OCI-LY1 (cell line): ENCODE results near the gene UMAD1.

Source experiments
- H2AFZ ChIP-seq: fragments of 200-600 bp; sonication (generic), shearing (Covaris generic); 2 replicates; pipeline ENCODE4 v1.6.0; 2014; ENCODE audit warnings: antibody characterized with exemption, mild to moderate bottlenecking, low read length
- H3F3A ChIP-seq: fragments of 200-600 bp; sonication (generic), shearing (Covaris generic); 2 replicates; pipeline ENCODE4 v1.6.0; 2014; ENCODE audit warnings: mild to moderate bottlenecking, antibody characterized with exemption, low read length, moderate library complexity; ENCODE audit not compliant: insufficient read depth
- H3K27ac ChIP-seq: fragments of 200-600 bp; sonication (generic); 2 replicates; pipeline ENCODE4 v1.5.1; 2014; ENCODE audit warnings: low read length, mixed run types, mild to moderate bottlenecking, low read depth; ENCODE audit not compliant: poor library complexity, severe bottlenecking
- H3K27me3 ChIP-seq: fragments of 200-600 bp; sonication (generic); 2 replicates; pipeline ENCODE4 v1.6.0; 2014; ENCODE audit warnings: antibody characterized with exemption, mild to moderate bottlenecking, low read length, moderate library complexity; ENCODE audit not compliant: insufficient read depth
- H3K36me3 ChIP-seq: fragments of 200-600 bp; sonication (generic); 2 replicates; pipeline ENCODE4 v1.6.1; 2014; ENCODE audit warnings: mild to moderate bottlenecking, antibody characterized with exemption, low read length, moderate library complexity, mixed read lengths; ENCODE audit not compliant: insufficient read depth
- H3K4me1 ChIP-seq: fragments of 200-600 bp; sonication (generic); 2 replicates; pipeline ENCODE4 v1.5.1; 2014; ENCODE audit warnings: mild to moderate bottlenecking, low read length, moderate library complexity; ENCODE audit not compliant: insufficient read depth, severe bottlenecking
- H3K4me2 ChIP-seq: fragments of 200-600 bp; sonication (generic), shearing (Covaris generic); 2 replicates; pipeline ENCODE4 v1.6.1; 2014; ENCODE audit warnings: low read length
- H3K4me3 ChIP-seq: fragments of 200-600 bp; sonication (generic); 2 replicates; pipeline ENCODE4 v1.5.1; 2014; ENCODE audit warnings: low read length, low read depth, mild to moderate bottlenecking, mixed read lengths; ENCODE audit not compliant: poor library complexity, severe bottlenecking
- H3K79me2 ChIP-seq: fragments of 200-600 bp; shearing (Covaris generic); 2 replicates; pipeline ENCODE4 v1.6.1; 2016; ENCODE audit warnings: mixed run types, low read length, mixed read lengths; ENCODE audit not compliant: insufficient read depth
- H3K9ac ChIP-seq: fragments of 200-600 bp; sonication (generic), shearing (Covaris generic); 2 replicates; pipeline ENCODE4 v1.6.1; 2014; ENCODE audit warnings: mild to moderate bottlenecking, low read length, mixed read lengths
- H3K9me2 ChIP-seq: fragments of 200-600 bp; sonication (generic), shearing (Covaris generic); 2 replicates; pipeline ENCODE4 v1.6.1; 2014; ENCODE audit warnings: low read depth, mild to moderate bottlenecking, low read length, mixed read lengths
- H3K9me3 ChIP-seq: fragments of 200-600 bp; shearing (Covaris generic); 2 replicates; pipeline ENCODE4 v1.6.1; 2014; ENCODE audit warnings: low read length, mixed read lengths
- H4K20me1 ChIP-seq: fragments of 200-600 bp; sonication (generic), shearing (Covaris generic); 2 replicates; pipeline ENCODE4 v1.6.0; 2016; ENCODE audit warnings: mild to moderate bottlenecking, low read length; ENCODE audit not compliant: insufficient read depth
- CTCF ChIP-seq: fragments of 200-600 bp; sonication (generic), shearing (Covaris generic); IDR thresholded peaks from 2 replicates; pipeline ENCODE4 v1.5.1; 2017; ENCODE audit warnings: mild to moderate bottlenecking, antibody characterized with exemption, low read length, moderate library complexity, mixed read lengths
- EZH2 ChIP-seq: fragments of 200-600 bp; sonication (generic), shearing (Covaris generic); IDR thresholded peaks from 2 replicates; pipeline ENCODE4 v1.8.0; 2017; ENCODE audit warnings: borderline replicate concordance, mixed run types, mild to moderate bottlenecking, antibody characterized with exemption, low read length, moderate library complexity, mixed read lengths

UMAD1 gene

GRCh38 chr7:7640221-7641128, at the start of gene UMAD1:
TSS of gene UMAD1 (plus strand) at chr7:7640752. CDS start at chr7:7673372, 32,620 bp downstream.
- Histone ChIP-seq H3K9me3 (no peaks in the 10 kb centered on the region), H3K4me3 (peak within 1 kb of the TSS; percentile 92), H4K20me1 (no peaks in the 10 kb centered on the region), H3K9ac (peak within 1 kb of the TSS; percentile 87), H3F3A (no peaks in the 10 kb centered on the region), H3K36me3 (peaks cover 28% of the 10 kb centered on the region), H3K4me2 (peak within 1 kb of the TSS; percentile 87), H3K9me2 (no peaks in the 10 kb centered on the region), H3K4me1 (peaks cover 30% of the 10 kb centered on the region), H2AFZ (no peak within 1 kb of the TSS), H3K27me3 (no peaks in the 10 kb centered on the region), H3K79me2 (peaks cover 24% of the 10 kb centered on the region), H3K27ac (peak within 1 kb of the TSS; percentile 80)
- no peak for TF ChIP-seq CTCF
- TF ChIP-seq EZH2: no peak

- Histone ChIP-seq H3K27ac (no peak overlapping the region), H3F3A (peaks cover 10% of the 10 kb centered on the region; the same call in 1 of the 2 replicates), H3K36me3 (peaks cover 43% of the 10 kb centered on the region)
Observed at GRCh38 chr7:7595451-7595850, 45.1 kb upstream of the UMAD1 start.

GRCh38 chr7:7596176-7596575, 44.4 kb upstream of the UMAD1 start:
- Histone ChIP-seq H3K4me1 (no peaks in the 10 kb centered on the region), H4K20me1 (no peaks in the 10 kb centered on the region), H3K4me2 (no peak overlapping the region), H3K9me3 (0 out of 2 replicates have a peak, but pooled peaks cover 3% of the 10 kb centered on the region), H3K79me2 (no peaks in the 10 kb centered on the region), H3K9ac (no peak overlapping the region), H3K27ac (no peak overlapping the region), H3K9me2 (no peaks in the 10 kb centered on the region), H2AFZ (no peak overlapping the region), H3K27me3 (no peaks in the 10 kb centered on the region), H3F3A (peaks cover 10% of the 10 kb centered on the region; the same call in 1 of the 2 replicates), H3K4me3 (no peak overlapping the region), H3K36me3 (peaks cover 39% of the 10 kb centered on the region)
- TF ChIP-seq EZH2 (no peak), CTCF (no peak)

More at GRCh38 chr7:7595451-7595850, 45.1 kb upstream of the UMAD1 start:
- H3K79me2 ChIP-seq: no peaks in the 10 kb centered on the region
- no peak for TF ChIP-seq EZH2
- TF ChIP-seq CTCF: peak; percentile 61
- H3K9me3 ChIP-seq: 0 out of 2 replicates have a peak, but pooled peaks cover 3% of the 10 kb centered on the region
- H3K4me3 ChIP-seq: no peak overlapping the region
- H2AFZ ChIP-seq: no peak overlapping the region
- no peak overlapping the region for H3K4me2 ChIP-seq
- H4K20me1 ChIP-seq: no peaks in the 10 kb centered on the region
- H3K9me2 ChIP-seq: no peaks in the 10 kb centered on the region
- no peaks in the 10 kb centered on the region for H3K27me3 ChIP-seq
- H3K4me1 ChIP-seq: no peaks in the 10 kb centered on the region
- no peak overlapping the region for H3K9ac ChIP-seq
